HG02571 (cell line): ENCODE data around the gene STUM.
"Not testable (repeated sequence)": the region's sequence is repeated elsewhere in the genome, so short reads cannot be mapped to it uniquely, and the experiment has no call there.

Experiments used
- ATAC-seq: cut with Tn5 transposase; IDR thresholded peaks from one replicate; pipeline ENCODE4 v1.9.1; 2021; ENCODE audit warnings: mild to moderate bottlenecking, moderate library complexity; ENCODE audit not compliant: unreplicated experiment

STUM gene, protein sequence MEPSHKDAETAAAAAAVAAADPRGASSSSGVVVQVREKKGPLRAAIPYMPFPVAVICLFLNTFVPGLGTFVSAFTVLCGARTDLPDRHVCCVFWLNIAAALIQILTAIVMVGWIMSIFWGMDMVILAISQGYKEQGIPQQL

DNA sequence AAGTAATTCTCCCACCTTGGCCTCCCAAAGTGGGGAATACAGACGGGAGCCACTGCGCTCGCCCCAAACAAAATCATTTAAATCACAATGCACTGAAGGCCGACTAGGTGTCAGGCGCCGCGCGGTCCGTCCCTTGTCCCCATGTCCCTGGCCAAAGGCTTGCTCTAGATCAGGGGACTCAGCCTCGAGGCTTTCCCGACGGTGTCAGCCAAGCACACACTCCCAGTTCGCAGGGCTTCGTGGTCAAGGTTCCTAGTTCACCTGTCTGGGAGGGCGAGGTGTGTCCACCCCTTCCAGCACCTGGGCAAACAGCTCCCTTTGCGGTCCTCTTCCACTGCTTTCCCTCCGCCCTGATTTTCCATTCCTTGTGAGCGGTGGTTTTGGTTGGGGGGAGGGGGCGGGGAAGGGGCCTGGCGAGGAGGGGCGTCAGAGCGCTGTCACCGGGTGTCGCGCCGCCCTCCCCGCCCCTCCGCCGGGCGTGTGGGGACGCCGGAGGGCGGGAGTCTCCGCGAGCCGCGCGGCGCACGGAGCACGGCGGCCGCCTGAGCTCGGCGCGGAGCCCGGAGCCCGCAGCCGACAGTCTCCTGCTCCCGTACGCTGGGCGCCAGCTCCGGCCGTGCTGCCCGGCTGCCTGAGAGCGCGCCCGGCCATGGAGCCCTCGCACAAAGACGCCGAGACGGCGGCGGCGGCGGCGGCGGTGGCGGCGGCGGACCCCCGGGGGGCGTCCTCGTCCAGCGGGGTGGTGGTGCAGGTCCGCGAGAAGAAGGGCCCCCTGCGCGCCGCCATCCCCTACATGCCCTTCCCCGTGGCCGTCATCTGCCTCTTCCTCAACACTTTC lies at the start of gene STUM:
Gene STUM, plus strand, starts transcription at position 509 of the 838 bp plus-strand sequence. Its CDS starts 141 bp downstream, at position 650.
- no peak for ATAC-seq

DNA sequence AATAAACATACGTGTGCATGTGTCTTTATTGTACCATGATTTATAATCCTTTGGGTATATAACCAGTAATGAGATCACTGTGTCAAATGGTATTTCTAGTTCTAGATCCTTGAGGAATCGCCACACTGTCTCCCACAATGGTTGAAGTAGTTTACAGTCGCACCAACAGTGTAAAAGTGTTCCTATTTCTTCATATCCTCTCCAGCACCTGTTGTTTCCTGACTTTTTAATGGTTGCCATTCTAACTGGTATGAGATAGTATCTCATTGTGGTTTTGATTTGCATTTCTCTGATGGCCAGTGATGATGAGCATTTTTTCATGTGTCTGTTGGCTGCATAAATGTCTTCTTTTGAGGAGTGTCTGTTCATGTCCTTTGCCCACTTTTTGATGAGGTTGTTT lies 48.9 kb upstream of the STUM start:
- not testable (repeated sequence) for ATAC-seq

DNA sequence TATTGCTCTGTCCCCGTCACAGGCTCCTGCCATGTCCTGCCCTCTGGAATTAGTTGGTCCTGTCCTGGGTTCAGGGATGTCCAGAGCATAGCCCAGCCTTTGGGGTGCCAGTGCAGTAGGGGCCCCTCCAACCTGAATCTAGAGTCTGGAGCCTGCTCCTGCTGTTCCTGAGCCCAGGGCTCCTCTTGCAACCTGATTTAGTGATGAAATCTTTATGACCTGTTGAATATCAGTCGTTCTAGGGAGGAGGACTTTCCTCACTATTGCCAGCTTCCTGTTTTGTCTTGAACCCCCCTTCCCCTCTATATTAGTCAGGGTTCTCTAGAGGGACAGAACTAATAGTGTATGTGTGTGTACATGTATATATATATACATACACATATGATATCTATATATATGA lies 42.5 kb upstream of the STUM start:
- ATAC-seq, result no peak

DNA sequence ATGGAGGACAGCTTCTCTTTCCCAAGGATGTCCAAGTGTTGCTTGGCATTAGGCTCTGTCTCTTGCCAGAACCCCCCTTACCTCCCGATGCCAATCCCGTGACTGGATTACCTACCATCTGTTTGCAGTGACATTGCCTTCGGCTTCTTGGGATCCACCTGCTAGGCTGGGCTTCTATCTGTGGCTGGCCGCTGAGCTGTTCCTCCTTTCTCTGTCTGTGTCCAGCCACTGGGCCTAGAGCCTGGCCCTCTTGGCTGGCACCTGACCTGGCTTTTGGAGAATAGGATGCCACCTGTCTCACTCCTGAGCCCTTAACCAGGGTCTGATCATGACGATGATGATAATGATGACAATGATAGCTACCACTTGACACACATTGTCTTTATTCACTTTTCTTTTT lies 41.6 kb upstream of the STUM start:
- ATAC-seq, result no peak

DNA sequence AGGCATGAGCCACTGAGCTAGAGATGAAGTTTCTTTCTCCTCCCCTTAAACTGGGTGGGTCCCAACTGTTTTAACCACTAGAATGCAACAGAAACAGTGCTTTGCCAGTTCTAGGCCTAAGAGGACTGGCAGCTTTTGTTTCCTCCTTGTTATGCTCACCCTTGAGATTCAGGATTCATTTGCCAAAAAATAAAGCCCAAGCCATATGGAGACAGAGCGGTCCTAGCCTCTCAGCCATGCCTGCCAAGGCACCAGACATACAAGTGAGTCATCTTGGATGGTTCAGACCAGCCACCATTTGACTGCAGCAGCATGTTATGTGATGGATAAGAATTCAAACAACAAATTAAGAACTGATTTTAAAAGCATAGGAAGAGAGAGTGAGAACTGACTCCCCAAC lies 38.1 kb upstream of the STUM start:
- no peak for ATAC-seq

DNA sequence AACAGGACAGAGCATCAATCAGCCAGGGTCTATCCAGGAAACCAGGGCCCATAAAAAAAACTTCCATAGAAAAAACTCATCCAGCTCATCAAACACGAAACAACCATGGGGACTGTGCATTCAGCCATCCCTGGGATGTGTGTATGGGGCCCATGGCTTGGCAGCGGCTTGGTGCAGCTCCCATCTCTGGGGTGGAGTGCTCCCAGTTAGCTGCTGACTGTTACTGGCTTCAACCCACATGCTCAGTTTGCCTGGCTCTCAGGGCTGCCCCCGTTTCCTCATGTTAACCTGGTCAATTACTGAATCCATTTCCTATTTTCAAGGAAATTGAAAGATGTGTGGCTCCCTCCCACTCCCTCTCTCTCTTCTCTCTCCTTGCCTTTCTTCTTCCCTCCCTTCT lies 37.3 kb upstream of the STUM start:
- no peak for ATAC-seq

DNA sequence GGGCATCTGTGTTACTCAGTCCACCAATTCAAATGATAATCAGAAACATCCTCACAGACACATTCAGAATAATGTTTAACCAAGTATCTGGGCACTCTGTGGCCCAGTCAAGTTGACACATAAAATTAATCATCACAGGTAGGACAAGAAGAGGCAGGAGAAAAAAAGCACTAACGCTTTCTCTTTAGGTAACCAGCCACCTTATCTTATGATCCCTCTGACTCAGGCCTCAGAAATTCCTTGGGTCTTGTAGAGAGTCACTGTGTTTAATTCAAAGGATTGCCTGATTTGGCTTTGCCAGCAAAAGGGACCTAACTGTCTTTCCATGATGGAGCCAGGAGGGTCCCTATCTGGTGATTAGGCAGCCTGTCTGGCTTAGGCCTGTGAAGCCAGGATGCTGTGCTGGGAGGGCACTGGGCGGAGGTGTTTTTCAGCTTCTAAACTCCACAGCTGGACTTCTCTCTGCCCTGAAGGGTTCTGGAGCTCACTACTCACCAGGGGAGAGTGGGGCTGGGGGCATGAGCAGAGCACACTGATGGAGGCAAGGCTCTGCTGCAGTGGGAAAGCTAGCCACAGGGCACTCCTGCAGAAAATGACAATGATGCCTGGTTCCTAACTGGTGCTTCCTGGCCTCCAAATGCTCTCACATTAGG lies 36.4 kb upstream of the STUM start:
- ATAC-seq, result no peak

DNA sequence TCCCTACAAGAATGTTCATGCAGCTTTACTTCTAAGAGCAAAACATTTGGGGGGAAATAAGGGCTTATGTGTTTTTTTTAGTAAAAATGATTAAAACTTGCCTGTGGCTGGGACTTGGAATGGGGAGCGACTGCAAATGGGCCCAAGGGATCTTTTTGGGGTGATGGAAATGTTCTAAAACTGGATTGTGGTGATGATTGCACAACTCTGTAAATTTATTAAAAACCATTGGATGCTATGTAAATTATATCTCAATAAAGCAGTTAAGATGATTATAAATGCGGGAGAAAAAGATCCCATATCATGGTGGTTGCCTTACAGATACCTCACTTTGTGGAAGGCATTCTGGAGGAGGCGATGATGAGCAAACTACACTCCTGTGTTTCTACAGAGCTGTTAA lies 30.2 kb upstream of the STUM start:
- no peak for ATAC-seq

DNA sequence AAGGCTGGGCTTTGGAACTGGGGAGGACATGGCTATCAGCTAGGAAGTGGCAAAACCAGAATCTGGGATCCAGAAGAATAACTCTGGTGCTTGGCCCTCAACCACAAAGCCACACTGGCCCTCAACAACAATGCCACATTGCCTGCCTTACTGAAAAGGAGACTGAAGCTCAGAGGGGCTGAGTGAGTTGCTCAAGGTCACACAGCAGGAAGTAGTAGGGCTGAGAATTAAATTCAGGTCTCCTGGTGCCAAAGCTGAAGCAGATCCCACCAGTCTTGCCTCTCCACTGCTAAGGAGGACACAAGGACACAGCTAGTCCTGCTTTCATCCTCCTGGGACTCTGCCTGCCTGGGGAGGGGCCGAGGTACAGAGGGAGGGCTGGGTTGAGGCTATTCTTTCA lies 29.4 kb upstream of the STUM start:
- ATAC-seq, result no peak

DNA sequence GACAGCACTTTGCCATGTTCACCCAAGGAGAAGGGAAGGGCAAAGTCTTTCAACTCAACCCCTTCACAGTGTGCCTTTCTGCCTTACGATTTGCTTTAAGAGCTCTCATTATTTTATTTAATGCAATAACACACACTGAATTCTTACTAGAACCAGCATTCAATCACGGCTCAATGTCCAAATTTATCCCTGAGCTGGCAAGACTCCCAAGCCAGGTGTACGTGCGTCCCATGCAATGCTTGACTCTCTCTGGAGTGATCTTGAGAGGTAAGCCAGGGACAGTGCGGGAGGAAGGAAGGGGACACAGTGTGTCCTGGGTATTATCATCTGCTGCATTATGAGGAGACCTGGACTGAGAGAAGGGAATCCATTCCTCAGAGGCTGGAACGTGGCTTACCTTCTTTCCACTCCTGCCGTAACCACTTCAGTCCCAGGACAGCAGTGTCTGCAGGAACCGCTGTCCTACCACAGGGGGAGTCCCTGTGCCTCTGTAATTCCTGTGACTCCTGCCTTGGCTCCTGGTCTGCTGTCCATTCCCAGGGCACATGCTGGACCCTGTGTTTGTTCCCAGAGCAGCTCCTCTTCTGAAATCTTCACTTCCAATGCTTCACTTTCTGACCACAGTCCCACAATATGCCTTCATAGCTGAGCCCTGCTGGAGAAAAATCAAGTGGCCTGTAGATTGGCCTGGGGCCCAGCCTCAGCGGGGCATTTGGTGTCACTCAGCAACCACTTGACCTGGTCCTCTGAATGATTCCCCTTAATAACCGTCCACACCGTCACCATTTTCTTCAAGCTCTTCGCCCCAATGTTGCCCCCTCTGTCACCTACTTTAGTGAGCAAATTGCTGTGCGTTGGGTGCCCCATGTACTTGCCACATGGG lies 28.6 kb upstream of the STUM start:
- no peak for ATAC-seq

DNA sequence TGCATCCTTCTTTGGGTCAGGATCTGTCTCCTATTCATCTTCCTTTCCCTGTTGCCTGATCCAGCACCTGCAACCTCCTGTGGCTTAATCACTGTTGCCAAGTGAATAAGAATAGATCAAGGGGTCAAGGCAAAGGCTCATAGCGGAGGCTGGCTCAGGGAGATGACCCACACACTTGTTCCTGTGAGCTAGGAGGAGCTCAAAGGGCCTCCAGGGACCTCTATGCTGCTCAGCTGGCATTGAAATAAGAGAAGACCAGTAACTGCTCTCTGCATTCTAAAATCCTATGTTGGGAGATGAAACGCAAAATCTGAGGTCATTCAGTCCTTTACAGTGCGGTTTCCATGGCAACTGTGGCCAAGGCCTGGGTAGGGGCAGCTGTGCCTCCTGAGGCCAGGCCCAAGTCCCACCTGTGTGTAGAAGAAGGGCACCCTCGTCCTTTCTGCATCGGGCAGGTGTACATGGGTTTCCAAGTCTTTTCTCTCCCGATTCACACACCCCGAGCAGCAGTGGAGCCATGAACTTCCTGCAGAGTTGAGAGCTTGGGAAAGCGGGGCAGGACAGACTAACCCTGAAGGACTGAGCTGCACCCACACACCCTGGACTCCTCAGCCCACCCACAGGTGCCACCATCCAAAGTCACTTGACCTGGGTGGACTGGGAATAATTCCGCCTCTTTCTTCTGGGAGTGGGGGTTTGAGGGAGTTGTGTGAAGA lies 27.8 kb upstream of the STUM start:
- no peak for ATAC-seq

DNA sequence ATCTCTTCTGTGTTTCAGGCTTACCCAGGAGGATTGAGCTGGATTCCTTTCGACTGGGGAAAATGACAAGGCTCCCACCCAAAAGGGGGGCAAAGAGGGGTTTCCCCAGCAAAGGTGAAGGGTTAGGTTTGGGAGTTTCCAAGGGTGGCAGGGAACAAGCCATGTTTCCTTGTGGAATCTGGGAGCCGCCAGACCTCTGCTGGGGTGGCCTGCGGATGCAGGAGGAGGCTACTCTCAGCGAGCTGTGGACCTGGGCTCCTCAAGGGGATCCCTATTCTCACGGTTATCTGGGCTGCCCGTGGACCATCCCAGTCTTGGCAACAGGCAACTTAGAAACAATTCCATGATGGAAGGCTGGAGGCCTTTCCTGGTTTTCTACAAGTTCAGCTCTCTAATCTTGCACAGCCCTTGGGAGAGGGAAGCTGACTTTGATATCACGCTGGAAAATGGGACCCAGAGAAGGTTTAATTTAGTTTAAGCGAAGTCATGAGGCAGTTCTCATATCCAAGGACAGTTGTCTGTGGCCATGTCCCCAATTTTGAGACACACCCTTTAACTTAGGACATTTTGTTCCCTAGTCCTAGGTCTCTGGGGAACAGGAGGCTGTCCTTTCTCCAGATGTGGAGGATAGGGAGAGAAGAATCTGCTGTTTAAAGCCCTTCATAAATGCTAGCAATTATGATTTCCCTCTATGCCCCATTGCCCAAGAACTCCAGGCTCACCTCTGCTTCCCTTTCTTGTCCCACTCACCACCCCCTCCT lies 24.7 kb upstream of the STUM start:
- no peak for ATAC-seq

DNA sequence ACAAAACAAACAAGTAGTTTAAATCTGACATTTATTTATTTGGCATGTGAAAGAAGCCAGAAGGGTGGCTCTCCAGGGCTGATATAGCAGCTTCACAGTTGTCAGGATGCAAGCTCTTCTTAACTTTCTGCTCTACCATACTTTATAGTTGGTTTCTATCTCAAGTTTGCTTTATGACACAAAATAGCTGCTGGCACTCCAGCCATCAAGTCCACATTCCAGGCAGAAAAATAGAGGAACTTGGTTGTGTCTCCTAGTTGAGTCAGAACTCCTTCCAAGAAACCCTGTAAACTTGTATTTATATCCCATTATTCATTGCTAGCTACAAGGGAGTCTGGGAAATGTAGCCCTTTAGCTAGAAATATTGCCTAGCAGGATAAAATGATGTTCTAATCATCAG lies 24.0 kb upstream of the STUM start:
- ATAC-seq, result no peak

DNA sequence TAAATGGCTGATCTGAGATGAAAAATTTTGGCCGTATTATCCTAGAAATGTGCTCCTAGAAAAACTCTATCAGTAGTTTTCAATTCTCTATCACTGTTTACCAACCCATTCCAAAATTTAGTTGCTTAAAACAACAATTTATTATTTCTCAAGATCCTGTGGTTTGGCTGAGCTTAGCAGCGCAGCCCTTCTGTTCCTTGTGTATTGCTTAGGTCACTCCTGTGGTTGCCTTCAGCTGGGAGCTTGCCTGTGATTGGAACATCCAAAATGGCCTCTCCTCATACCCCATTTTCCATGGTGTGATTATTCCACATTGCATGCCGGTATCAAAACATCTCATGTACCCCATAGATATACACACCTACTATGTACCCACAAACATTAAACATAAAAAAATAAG lies 22.8 kb upstream of the STUM start:
- no peak for ATAC-seq

DNA sequence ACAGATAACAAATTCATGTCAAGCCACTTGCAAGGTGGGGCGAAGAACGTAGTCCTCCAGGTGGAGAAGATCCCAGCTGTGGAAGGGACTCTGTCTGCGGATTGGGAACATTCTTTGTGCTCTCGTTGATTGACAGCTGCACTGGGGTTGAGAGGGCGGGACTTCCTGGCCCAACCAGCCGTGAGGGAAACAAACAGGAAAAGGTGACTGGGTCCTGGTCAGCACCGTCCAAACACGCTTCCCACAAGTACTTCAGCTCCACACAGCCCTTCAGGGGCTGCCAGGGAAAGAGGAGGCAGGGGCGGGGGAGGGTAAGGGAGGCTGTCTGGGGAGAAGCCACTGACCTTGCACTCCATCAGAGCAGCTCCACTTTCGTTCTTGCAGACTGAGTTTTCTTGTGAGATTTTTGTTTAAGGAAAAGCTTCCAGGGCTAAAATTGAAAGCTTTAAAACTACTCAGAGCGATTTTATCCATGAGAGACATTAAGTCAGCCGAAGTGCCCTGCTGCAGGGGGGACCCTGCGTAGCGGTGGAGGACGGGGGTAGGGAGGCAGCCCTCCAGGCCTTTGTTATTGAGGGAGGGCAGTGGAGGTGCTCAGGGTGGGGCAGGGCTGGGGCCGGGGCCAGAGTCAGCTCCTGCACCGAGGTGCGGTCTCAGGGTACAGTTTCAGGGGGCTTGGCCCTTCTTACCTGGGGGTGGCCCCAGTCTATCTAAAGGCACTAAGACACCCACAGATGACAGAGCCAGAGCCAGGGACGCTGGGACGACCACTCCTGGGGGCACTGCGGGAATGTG lies 21.6 kb upstream of the STUM start:
- no peak for ATAC-seq

DNA sequence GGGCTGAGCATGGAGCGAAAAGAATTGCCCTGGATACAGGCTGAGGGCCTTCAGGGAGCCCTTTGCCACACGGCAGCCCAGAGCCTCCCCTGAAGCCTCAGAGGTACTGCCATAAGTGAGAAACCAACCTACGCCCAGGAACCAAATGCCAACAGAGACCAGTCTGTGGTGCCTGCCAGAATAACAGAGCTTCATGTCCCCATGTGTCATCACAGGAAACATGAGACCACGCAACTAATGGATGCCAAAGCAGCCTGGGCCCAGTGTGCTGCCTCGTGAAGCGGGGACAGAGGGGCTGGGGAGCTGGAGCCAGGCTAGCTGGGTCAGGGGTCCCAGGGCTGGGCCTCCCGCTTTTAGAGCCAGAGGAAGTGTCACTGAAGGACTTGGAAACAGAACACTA lies 18.7 kb upstream of the STUM start:
- ATAC-seq, result no peak

DNA sequence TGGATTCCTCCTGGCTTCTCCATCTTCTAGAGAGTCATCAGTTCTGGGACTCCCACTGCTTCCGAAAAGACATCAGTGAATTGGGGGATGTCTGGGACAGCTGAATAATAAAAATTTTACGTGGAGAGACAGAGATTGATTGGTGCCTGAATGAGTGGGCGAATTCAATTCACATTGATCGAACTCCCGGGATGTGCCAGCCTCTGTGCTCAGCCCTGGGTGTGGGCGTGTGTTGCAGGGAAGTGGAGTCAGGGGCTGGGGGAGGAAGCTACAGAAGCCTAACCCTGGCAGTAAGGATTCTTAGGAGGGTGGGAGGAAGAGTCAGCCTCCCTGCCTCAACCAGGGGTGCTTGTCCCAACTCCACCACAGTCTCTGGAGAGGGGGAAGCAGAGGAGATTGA lies 18.0 kb upstream of the STUM start:
- ATAC-seq, result no peak

DNA sequence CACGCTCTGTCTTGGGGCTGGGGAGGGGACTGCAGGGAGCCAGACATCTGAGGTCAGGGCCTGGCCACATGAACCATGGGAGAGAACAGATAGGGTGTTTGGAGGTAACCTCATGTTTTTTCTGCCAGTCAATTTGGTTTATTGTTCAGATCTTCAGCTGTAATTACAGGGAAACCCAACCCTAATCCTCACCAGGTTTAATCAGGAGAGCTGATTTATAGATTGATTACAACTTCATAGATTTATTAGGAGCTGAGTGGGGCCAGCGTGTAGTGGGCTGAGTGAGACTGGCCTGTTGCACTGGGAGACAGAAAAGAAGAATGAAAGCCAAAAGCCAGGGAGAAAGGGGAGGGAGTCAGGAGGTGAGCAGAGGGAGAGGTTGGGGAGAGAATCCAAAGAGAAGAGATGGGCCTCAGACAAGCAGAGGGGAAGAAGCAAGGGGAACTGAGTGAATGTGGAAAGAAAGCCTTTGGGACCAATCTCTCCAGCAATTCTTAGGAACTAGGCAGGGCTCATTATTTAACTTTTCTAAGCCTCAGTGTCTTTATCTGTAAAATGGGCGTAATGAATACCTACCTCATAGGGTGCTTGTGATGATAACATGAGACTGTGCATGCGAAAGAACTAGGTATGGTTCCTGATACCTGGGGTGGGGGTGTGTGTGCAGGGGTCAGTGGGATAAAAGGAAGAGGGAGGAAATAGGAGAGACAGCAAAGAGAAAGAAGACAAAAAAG lies 17.0 kb upstream of the STUM start:
- ATAC-seq, result no peak
